Nephron (organoid): ENCODE measurements around the gene DDHD1.
A peak's percentile ranks its signal among the peaks of the same experiment; 100 is the strongest.

ENCODE experiments used
- H3K27ac Mint-ChIP-seq, 3 experiments: 2 replicates each; pipeline ENCODE4 v1.8.0; 2020; ENCODE audit warnings: mixed read lengths in 3 of 3, mild to moderate bottlenecking in 2 of 3, moderate library complexity in 1 of 3
- H3K27me3 Mint-ChIP-seq: 2 replicates; pipeline ENCODE4 v1.8.0; 2021; ENCODE audit warnings: low read depth, mild to moderate bottlenecking, moderate library complexity, mixed read lengths
- H3K36me3 Mint-ChIP-seq: 2 replicates; pipeline ENCODE4 v1.8.0; 2020; ENCODE audit warnings: low read depth, mixed read lengths
- H3K4me1 Mint-ChIP-seq: 2 replicates; pipeline ENCODE4 v1.8.0; 2020; ENCODE audit warnings: mixed read lengths
- H3K4me3 Mint-ChIP-seq, 3 experiments: 2 replicates each; pipeline ENCODE4 v1.8.0; 2020; ENCODE audit warnings: mild to moderate bottlenecking in 3 of 3, mixed read lengths in 3 of 3, moderate library complexity in 2 of 3
- H3K9me3 Mint-ChIP-seq: 2 replicates; pipeline ENCODE4 v1.8.0; 2020; ENCODE audit warnings: mixed read lengths
- CTCF ChIP-seq, 3 experiments: fragments of 200-600 bp; sonication (generic); IDR thresholded peaks; one replicate each; pipeline ENCODE4 v1.5.0; 2021; ENCODE audit warnings: antibody characterized with exemption in 3 of 3; ENCODE audit not compliant: unreplicated experiment in 3 of 3

Gene DDHD1

GRCh38 chr14:53156238-53156637 lies 3.1 kb upstream of the DDHD1 start:
- Mint-ChIP-seq H3K9me3 (no peaks in the 10 kb centered on the region), H3K4me1 (peaks cover 6% of the 10 kb centered on the region), H3K36me3 (no peaks in the 10 kb centered on the region), H3K27ac (peak overlapping the region in 1 of 3 experiments; percentile 28), H3K27me3 (no peaks in the 10 kb centered on the region), H3K4me3 (peak overlapping the region in 2 of 3 experiments; percentile 31 to 69)
- TF ChIP-seq CTCF (IDR thresholded peaks at IDR 0.05; ENCODE audit: unreplicated experiment in 3 of 3) = no peak

- H3K4me3 Mint-ChIP-seq = peak overlapping the region; percentile 90 to 99 (median 91)
- H3K4me1 Mint-ChIP-seq = peaks cover 20% of the 10 kb centered on the region
- H3K9me3 Mint-ChIP-seq = no peaks in the 10 kb centered on the region
- H3K36me3 Mint-ChIP-seq = peaks cover 1% of the 10 kb centered on the region
- peak overlapping the region; percentile 64 to 84 (median 79) for H3K27ac Mint-ChIP-seq
- no peaks in the 10 kb centered on the region for H3K27me3 Mint-ChIP-seq
- no peak for TF ChIP-seq CTCF (IDR thresholded peaks at IDR 0.05; ENCODE audit: unreplicated experiment in 3 of 3)
These were observed 584 bp upstream of the DDHD1 start for GRCh38 chr14:53153702-53154112.

GRCh38 chr14:53152184-53152886 lies 788 bp downstream of the DDHD1 start:
- Mint-ChIP-seq H3K27me3 (no peaks in the 10 kb centered on the region), H3K27ac (peak overlapping the region; percentile 22 to 57 (median 34)), H3K4me3 (peak overlapping the region; percentile 93 to 99 (median 94)), H3K36me3 (peaks cover 4% of the 10 kb centered on the region), H3K4me1 (peaks cover 20% of the 10 kb centered on the region), H3K9me3 (peaks cover 3% of the 10 kb centered on the region)
- no peak for TF ChIP-seq CTCF (IDR thresholded peaks at IDR 0.05; ENCODE audit: unreplicated experiment in 3 of 3)

- H3K36me3 Mint-ChIP-seq = peaks cover 10% of the 10 kb centered on the region
- no peak for TF ChIP-seq CTCF (IDR thresholded peaks at IDR 0.05; ENCODE audit: unreplicated experiment in 3 of 3)
- H3K4me3 Mint-ChIP-seq = peak overlapping the region; percentile 93 to 99 (median 94)
- H3K27me3 Mint-ChIP-seq = no peaks in the 10 kb centered on the region
- H3K9me3 Mint-ChIP-seq = peaks cover 6% of the 10 kb centered on the region
- H3K27ac Mint-ChIP-seq = peak overlapping the region; percentile 22 to 57 (median 34)
- H3K4me1 Mint-ChIP-seq = peaks cover 20% of the 10 kb centered on the region
These were observed 1.5 kb downstream of the DDHD1 start for GRCh38 chr14:53151523-53152183.

- TF ChIP-seq CTCF (IDR thresholded peaks at IDR 0.05; ENCODE audit: unreplicated experiment in 3 of 3) = no peak
- Mint-ChIP-seq H3K4me3 (peak overlapping the region in 2 of 3 experiments; percentile 2 to 93), H3K27ac (no peak overlapping the region), H3K4me1 (peaks cover 20% of the 10 kb centered on the region), H3K9me3 (peaks cover 6% of the 10 kb centered on the region), H3K27me3 (no peaks in the 10 kb centered on the region), H3K36me3 (peaks cover 18% of the 10 kb centered on the region)
These were observed 3.3 kb downstream of the DDHD1 start for GRCh38 chr14:53149668-53150316.
